ENCODE data around the gene FNTB.

- TF ChIP-seq, protein P1, sequence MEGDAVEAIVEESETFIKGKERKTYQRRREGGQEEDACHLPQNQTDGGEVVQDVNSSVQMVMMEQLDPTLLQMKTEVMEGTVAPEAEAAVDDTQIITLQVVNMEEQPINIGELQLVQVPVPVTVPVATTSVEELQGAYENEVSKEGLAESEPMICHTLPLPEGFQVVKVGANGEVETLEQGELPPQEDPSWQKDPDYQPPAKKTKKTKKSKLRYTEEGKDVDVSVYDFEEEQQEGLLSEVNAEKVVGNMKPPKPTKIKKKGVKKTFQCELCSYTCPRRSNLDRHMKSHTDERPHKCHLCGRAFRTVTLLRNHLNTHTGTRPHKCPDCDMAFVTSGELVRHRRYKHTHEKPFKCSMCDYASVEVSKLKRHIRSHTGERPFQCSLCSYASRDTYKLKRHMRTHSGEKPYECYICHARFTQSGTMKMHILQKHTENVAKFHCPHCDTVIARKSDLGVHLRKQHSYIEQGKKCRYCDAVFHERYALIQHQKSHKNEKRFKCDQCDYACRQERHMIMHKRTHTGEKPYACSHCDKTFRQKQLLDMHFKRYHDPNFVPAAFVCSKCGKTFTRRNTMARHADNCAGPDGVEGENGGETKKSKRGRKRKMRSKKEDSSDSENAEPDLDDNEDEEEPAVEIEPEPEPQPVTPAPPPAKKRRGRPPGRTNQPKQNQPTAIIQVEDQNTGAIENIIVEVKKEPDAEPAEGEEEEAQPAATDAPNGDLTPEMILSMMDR (conservative IDR thresholded peaks at IDR 0.05): no peak
- no peak for TF ChIP-seq EZH2 (IDR thresholded peaks at IDR 0.05; ENCODE audit: low read depth)
These were observed 29.8 kb downstream of the FNTB start for GRCh38 chr14:65016471-65016870.

Measured in PC-9 (cell line).